HG03575 (cell line): ENCODE results near the gene C1QTNF7.

Source experiments
- ATAC-seq: cut with Tn5 transposase; IDR thresholded peaks from one replicate; pipeline ENCODE4 v1.9.1; 2021; ENCODE audit not compliant: unreplicated experiment, insufficient number of reproducible peaks, low FRiP score; ENCODE audit errors: extremely low read depth

The C1QTNF7 gene

GRCh38 chr4:15427701-15428100 lies at the start of gene C1QTNF7:
Gene C1QTNF7, plus strand, starts transcription at chr4:15428033. Its CDS starts 7,711 bp downstream, at chr4:15435744.
- ATAC-seq: no peak

- ATAC-seq: no peak
Measured at GRCh38 chr4:15378062-15378461, 49.8 kb upstream of the C1QTNF7 start.

GRCh38 chr4:15378493-15378892 lies 49.3 kb upstream of the C1QTNF7 start:
- no peak for ATAC-seq

- no peak for ATAC-seq
Measured at GRCh38 chr4:15381806-15382338, 46.0 kb upstream of the C1QTNF7 start.

GRCh38 chr4:15382669-15383273 lies 45.1 kb upstream of the C1QTNF7 start:
- ATAC-seq: no peak

- no peak for ATAC-seq
Measured at GRCh38 chr4:15385515-15385914, 42.3 kb upstream of the C1QTNF7 start.

- ATAC-seq: no peak
Measured at GRCh38 chr4:15385928-15386327, 41.9 kb upstream of the C1QTNF7 start.

DNA sequence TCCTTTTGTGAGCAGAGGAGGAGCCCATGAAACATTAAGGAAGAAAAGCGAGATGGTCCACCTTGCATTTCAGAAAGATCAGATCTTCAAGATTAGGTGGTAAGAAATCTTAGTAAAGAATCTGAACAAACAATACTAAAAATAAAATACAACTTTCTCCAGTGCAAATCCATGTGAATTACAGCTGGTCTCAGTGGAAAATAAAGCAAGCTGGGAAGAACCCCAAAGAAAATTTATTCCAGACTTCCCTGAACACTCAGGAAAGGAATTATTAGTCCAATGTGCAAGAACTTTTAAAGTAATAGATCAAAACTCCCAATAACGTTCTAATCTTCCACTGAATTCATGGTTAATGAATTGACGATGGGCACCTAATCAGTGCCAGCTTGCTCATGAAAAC lies 37.3 kb upstream of the C1QTNF7 start:
- no peak for ATAC-seq

DNA sequence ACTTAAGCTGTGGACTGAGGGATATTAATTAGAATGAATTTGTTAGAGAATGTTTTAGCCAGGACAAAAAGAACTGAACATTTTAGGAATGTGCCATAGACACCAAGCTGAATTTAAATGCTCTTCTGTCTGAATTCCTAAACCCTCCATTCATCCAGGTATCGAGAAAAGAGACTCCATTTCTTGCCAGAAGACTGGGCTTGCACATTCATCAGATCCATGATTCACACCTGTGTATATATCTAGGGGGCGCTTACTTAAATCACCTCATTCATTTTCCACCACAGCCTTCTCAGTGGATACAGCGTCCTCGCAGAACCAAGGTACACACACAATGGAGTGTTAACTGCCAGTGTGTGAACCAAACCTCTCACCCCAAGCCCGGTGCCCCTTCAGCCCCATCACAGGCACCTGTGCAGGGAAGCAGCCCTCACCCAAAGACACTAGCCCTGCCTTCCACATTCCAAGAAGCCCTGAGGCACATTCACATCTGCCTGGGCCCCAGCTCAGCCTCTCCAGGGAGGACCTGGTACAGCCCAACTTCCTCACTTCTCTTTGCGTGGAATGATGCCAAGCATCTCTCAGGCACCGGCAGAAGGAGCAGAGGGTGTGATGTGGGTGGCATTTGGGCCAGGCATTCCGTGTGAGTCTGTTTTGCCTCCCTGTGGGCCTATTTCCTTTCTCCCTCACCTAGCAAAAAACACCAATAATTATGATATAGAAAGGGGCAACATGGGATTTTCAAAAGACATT lies 35.6 kb upstream of the C1QTNF7 start:
- no peak for ATAC-seq

- ATAC-seq: no peak
Measured at GRCh38 chr4:15395311-15395710, 32.5 kb upstream of the C1QTNF7 start.

- peak; percentile 56 for ATAC-seq
Measured at GRCh38 chr4:15396157-15396800, 31.6 kb upstream of the C1QTNF7 start.

DNA sequence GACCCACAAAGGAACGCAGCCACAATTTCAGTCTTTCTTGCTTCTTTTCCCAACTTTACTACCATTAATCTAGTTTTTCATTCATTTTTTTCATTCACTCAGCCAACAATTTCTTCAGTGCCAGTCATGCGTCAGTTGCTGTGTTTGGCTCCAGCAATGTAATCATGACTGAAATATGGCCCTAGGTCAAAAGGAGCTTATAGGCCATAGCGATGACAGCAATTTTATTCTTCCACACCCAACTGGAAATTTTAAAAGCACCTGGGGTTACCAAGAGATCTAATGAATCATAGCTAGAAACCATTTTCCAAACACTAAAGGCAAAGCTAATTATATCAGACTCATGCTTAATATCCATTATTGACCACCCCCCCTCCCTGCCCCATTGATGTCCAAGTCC lies 29.8 kb upstream of the C1QTNF7 start:
- ATAC-seq: no peak

- ATAC-seq: no peak
Measured at GRCh38 chr4:15398732-15399131, 29.1 kb upstream of the C1QTNF7 start.

DNA sequence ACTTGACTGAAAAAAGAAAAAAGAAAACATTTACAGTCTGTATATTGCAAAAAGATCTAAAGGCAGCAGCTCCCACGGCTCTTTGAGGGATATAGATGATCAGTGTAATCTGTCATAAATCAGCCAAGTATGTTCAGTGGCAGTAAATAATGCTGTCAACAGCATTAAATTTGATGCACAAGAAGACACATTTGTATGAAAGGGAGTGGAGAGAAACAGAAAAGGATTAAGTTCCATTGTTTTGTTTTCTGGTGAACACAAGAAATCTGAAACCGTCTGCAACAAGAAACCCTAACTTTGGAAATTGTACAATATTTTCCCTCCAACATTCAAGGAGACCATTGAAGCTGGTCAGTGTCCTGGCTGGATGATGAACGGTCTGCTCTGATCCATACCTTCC lies 27.6 kb upstream of the C1QTNF7 start:
- ATAC-seq: no peak

- peak; percentile 49 for ATAC-seq
Measured at GRCh38 chr4:15400981-15401671, 26.7 kb upstream of the C1QTNF7 start.

GRCh38 chr4:15402146-15402545 lies 25.7 kb upstream of the C1QTNF7 start:
- ATAC-seq: no peak

GRCh38 chr4:15402974-15403373 lies 24.9 kb upstream of the C1QTNF7 start:
- ATAC-seq: no peak

GRCh38 chr4:15405018-15405417 lies 22.8 kb upstream of the C1QTNF7 start:
- ATAC-seq: no peak

- ATAC-seq: no peak
Measured at GRCh38 chr4:15410750-15411149, 17.1 kb upstream of the C1QTNF7 start.
